ENCODE results near the gene ATG16L2.

DNA sequence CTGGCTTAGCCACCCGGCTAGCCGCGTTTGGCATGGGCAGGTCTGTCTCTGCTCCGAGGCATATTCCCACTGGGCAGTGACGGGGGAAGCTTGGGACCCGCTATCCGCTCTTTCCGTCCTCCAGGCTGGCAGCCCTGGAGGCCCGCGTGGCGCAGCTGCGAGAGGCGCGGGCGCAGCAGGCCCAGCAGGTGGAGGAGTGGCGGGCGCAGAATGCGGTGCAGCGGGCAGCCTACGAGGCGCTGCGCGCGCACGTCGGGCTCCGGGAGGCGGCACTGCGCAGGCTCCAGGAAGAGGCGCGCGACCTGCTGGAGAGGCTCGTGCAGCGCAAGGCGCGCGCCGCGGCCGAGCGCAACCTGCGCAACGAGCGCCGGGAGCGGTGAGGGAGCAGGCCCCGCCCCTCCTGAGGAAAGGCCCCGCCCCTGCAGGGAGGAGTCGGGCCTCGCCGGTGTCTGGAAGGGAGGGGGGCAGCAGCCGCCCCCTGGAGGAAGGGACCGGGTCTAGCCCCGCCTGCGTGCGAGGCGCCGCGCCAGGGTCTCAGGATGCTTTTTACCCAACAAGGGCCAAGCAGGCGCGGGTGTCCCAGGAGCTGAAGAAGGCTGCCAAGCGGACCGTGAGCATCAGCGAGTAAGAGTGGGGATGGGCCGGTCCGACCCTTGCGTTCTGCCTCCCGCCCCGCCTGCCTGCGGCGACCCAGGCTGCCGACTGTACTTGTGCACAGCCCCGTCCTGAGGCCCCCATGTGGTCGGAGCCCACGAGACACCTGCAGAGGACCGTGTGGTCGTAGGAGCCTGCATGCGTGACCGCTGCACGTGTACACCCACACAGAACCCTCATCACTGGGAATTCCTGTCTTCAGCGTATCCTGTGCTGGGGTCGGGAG is 7.9 kb downstream of the ATG16L2 start:
- TF ChIP-seq, protein P1, sequence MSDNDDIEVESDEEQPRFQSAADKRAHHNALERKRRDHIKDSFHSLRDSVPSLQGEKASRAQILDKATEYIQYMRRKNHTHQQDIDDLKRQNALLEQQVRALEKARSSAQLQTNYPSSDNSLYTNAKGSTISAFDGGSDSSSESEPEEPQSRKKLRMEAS (IDR thresholded peaks at IDR 0.05; ENCODE audit: low read depth, low read length): no peak
- TF ChIP-seq CTCF (IDR thresholded peaks at IDR 0.05; ENCODE audit: low read depth, low read length): no peak

Data from NB4 (cell line).